Osteoblast (primary cell): ENCODE data around the gene AIRE. TPM values are rescaled to one million over a fixed set of nuclear protein-coding genes. Genes with fewer than 3 reads are reported as not detected.
"Not testable (repeated sequence)": the region's sequence is repeated elsewhere in the genome, so short reads cannot be mapped to it uniquely, and the experiment has no call there.

Experiments
- DNase-seq: peaks from one replicate; pipeline ENCODE4 v3.0.0; 2011; ENCODE audit warnings: low spot score, mixed read lengths; ENCODE audit not compliant: insufficient read length; ENCODE audit errors: missing footprints
- H2AFZ ChIP-seq: 2 replicates; pipeline ENCODE4 v1.6.0; 2011; ENCODE audit warnings: mild to moderate bottlenecking, low read length
- H3K27ac ChIP-seq: 2 replicates; pipeline ENCODE4 v1.5.1; 2011; ENCODE audit warnings: mild to moderate bottlenecking, low read depth, low read length, moderate library complexity
- H3K27me3 ChIP-seq: 2 replicates; pipeline ENCODE4 v1.6.0; 2012; ENCODE audit warnings: mild to moderate bottlenecking, control low read depth, inconsistent platforms, low read length, moderate library complexity; ENCODE audit not compliant: insufficient read depth
- H3K36me3 ChIP-seq: 2 replicates; pipeline ENCODE4 v1.5.1; 2011; ENCODE audit warnings: mild to moderate bottlenecking, low read length, control low read depth, moderate library complexity; ENCODE audit not compliant: insufficient read depth
- H3K4me1 ChIP-seq: 2 replicates; pipeline ENCODE4 v1.5.1; 2011; ENCODE audit warnings: mild to moderate bottlenecking, low read length, control low read depth, moderate library complexity; ENCODE audit not compliant: insufficient read depth
- H3K4me2 ChIP-seq: 2 replicates; pipeline ENCODE4 v1.6.0; 2011; ENCODE audit warnings: mild to moderate bottlenecking, low read length; ENCODE audit not compliant: insufficient read depth
- H3K4me3 ChIP-seq: fragments of 200-600 bp; sonication (generic); 3 replicates; pipeline ENCODE4 v1.5.1; 2012; ENCODE audit warnings: mild to moderate bottlenecking, low read length, inconsistent platforms; ENCODE audit not compliant: insufficient read depth
- H3K79me2 ChIP-seq: 2 replicates; pipeline ENCODE4 v1.6.0; 2012; ENCODE audit warnings: mild to moderate bottlenecking, low read length, control low read depth, inconsistent platforms; ENCODE audit not compliant: insufficient read depth
- H3K9me3 ChIP-seq: 2 replicates; pipeline ENCODE4 v1.5.1; 2011; ENCODE audit warnings: low read depth, low read length, control low read depth
- H4K20me1 ChIP-seq: 2 replicates; pipeline ENCODE4 v1.6.0; 2012; ENCODE audit warnings: mild to moderate bottlenecking, low read length, control low read depth; ENCODE audit not compliant: insufficient read depth
- CTCF ChIP-seq: IDR thresholded peaks from 2 replicates; pipeline ENCODE4 v1.5.1; 2011; ENCODE audit warnings: mild to moderate bottlenecking, low read depth, low read length, moderate library complexity; ENCODE audit errors: extremely low read depth
- total RNA-seq: library from RNA; depleted of rRNA; stranded (reverse); fragments of >200 nt; gene quantifications from 2 replicates; pipeline ENCODE4 v1.2.3, GENCODE V29; 2012

AIRE gene
- total RNA-seq, 1 donor: not detected

- no peak for TF ChIP-seq CTCF
- Histone ChIP-seq H3K4me3 (no peak overlapping the region), H3K27ac (no peak overlapping the region), H3K36me3 (no peaks in the 10 kb centered on the region), H3K79me2 (no peaks in the 10 kb centered on the region), H3K4me2 (no peak overlapping the region), H2AFZ (no peak overlapping the region), H4K20me1 (no peaks in the 10 kb centered on the region), H3K9me3 (no peaks in the 10 kb centered on the region), H3K27me3 (no peaks in the 10 kb centered on the region), H3K4me1 (peaks cover 3% of the 10 kb centered on the region)
- no peak for DNase-seq
These were observed 3.3 kb upstream of the AIRE start for GRCh38 chr21:44282370-44282769.

GRCh38 chr21:44283211-44283785, 2.4 kb upstream of the AIRE start:
- not testable (repeated sequence) for H3K4me1 ChIP-seq, H3K27me3 ChIP-seq, H3K79me2 ChIP-seq, DNase-seq, H3K4me3 ChIP-seq, H3K4me2 ChIP-seq, H3K9me3 ChIP-seq, H2AFZ ChIP-seq, H3K27ac ChIP-seq, H3K36me3 ChIP-seq, H4K20me1 ChIP-seq

- no peak overlapping the region for H3K4me3 ChIP-seq
- H3K4me2 ChIP-seq: no peak overlapping the region
- H3K27ac ChIP-seq: no peak overlapping the region
- no peaks in the 10 kb centered on the region for H3K9me3 ChIP-seq
- H3K4me1 ChIP-seq: peaks cover 3% of the 10 kb centered on the region
- TF ChIP-seq CTCF: no peak
- no peaks in the 10 kb centered on the region for H3K27me3 ChIP-seq
- no peak overlapping the region for H2AFZ ChIP-seq
- H4K20me1 ChIP-seq: no peaks in the 10 kb centered on the region
- no peaks in the 10 kb centered on the region for H3K79me2 ChIP-seq
- DNase-seq: no peak
- no peaks in the 10 kb centered on the region for H3K36me3 ChIP-seq
These were observed 1.7 kb upstream of the AIRE start for GRCh38 chr21:44283948-44284347.

GRCh38 chr21:44286086-44286715, 525 bp downstream of the AIRE start:
- Histone ChIP-seq H3K79me2 (no peaks in the 10 kb centered on the region), H3K9me3 (no peaks in the 10 kb centered on the region), H3K4me3 (no peak overlapping the region), H4K20me1 (no peaks in the 10 kb centered on the region), H3K4me1 (peaks cover 3% of the 10 kb centered on the region), H2AFZ (no peak overlapping the region), H3K27ac (no peak overlapping the region), H3K4me2 (peak overlapping the region; percentile 39), H3K36me3 (no peaks in the 10 kb centered on the region), H3K27me3 (no peaks in the 10 kb centered on the region)
- no peak for DNase-seq
- TF ChIP-seq CTCF: no peak
